ENCODE data around the gene OXGR1. TPM values are rescaled to one million over a fixed set of nuclear protein-coding genes. Genes with fewer than 3 reads are reported as not detected.

OXGR1 gene
- total RNA-seq, 4 donors from 2014 or later: 1.2 to 1.3 TPM; not detected in 2

GRCh38 chr13:96952595-96952994 lies 41.7 kb downstream of the OXGR1 start:
- Histone ChIP-seq H3K4me3 (no peak overlapping the region), H3K27ac (no peak overlapping the region), H3K36me3 (no peaks in the 10 kb centered on the region), H3K4me1 (no peaks in the 10 kb centered on the region), H3K27me3 (no peaks in the 10 kb centered on the region), H3K9me3 (no peaks in the 10 kb centered on the region)
- TF ChIP-seq POLR2A (IDR thresholded peaks at IDR 0.05) (no peak), CTCF (IDR thresholded peaks at IDR 0.05) (no peak)
- DNase-seq: no peak

- no peaks in the 10 kb centered on the region for H3K4me1 ChIP-seq
- H3K27me3 ChIP-seq: no peaks in the 10 kb centered on the region
- DNase-seq: no peak
- no peaks in the 10 kb centered on the region for H3K9me3 ChIP-seq
- no peak for TF ChIP-seq POLR2A (IDR thresholded peaks at IDR 0.05)
- no peak for TF ChIP-seq CTCF (IDR thresholded peaks at IDR 0.05)
- H3K4me3 ChIP-seq: no peak overlapping the region
- H3K27ac ChIP-seq: no peak overlapping the region
- no peaks in the 10 kb centered on the region for H3K36me3 ChIP-seq
These were observed 46.1 kb downstream of the OXGR1 start for GRCh38 chr13:96948127-96948526.

DNA sequence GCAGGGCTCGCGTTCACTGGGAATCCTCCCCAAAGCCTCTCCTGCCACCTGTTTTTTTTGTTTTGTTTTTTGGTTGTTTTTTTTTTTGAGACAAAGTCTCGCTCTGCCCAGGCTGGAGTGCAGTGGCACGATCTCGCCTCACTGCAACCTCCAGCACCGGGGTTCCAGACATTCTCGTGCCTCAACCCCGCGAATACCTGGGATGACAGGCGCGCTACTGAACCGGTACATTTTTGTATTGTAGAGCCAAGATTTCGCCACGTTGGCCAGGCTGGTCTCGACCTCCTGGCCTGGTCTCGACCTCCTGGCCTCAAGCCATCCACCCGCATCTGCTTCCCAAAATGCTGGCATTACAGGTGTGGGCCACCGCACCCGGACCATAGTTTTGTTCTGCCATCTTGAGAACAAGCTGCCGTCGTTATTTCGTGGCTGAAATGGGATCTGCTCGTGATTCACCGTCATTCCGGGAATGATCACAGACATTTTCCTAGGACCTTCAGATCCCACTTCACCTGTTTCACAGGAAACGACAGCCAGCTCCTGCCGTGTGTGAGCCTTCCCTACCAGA lies 46.8 kb downstream of the OXGR1 start:
- no peaks in the 10 kb centered on the region for H3K36me3 ChIP-seq
- no peaks in the 10 kb centered on the region for H3K9me3 ChIP-seq
- no peaks in the 10 kb centered on the region for H3K4me1 ChIP-seq
- TF ChIP-seq POLR2A (IDR thresholded peaks at IDR 0.05) (no peak), CTCF (IDR thresholded peaks at IDR 0.05) (no peak)
- no peak overlapping the region for H3K27ac ChIP-seq
- no peak for DNase-seq
- H3K4me3 ChIP-seq: no peak overlapping the region
- no peaks in the 10 kb centered on the region for H3K27me3 ChIP-seq

DNA sequence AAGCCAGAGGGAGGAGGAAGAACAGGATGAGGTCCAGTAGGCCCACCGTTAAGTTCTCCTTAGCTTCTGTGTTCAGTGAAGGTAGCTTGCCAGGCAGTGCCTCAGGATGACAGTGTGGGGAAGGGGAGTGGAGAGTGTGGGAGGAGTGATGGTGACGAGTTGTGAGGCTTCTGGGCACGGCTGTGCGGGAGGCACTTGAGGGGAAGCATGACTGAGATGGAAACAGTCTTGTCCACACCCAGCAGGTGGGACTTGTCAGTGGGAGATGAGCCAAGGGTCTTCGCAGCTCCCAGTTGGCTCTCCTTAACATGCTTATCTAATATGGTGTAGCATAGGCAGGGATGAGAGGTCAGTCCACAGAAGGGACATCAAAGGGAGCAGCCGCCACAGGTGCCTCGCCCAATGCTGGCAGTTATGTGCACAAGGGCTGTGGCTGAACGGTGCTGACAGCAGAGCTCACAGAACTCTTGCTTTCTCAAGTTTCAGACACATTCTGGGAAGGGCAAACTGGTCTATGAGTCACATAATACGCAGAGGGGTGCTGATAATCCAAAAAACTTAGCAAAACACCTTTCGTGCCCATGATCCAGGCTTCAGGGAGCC lies 47.5 kb downstream of the OXGR1 start:
- Histone ChIP-seq H3K9me3 (no peaks in the 10 kb centered on the region), H3K36me3 (no peaks in the 10 kb centered on the region), H3K4me3 (no peak overlapping the region), H3K4me1 (no peaks in the 10 kb centered on the region), H3K27me3 (no peaks in the 10 kb centered on the region), H3K27ac (no peak overlapping the region)
- peak in 2 of 3 donors; percentile 49 to 55 for DNase-seq
- TF ChIP-seq CTCF (IDR thresholded peaks at IDR 0.05): no peak
- TF ChIP-seq POLR2A (IDR thresholded peaks at IDR 0.05): no peak

GRCh38 chr13:96940961-96941360 lies 53.3 kb downstream of the OXGR1 start:
- no peaks in the 10 kb centered on the region for H3K36me3 ChIP-seq
- no peak overlapping the region for H3K27ac ChIP-seq
- no peaks in the 10 kb centered on the region for H3K9me3 ChIP-seq
- TF ChIP-seq CTCF (IDR thresholded peaks at IDR 0.05) (no peak), POLR2A (IDR thresholded peaks at IDR 0.05) (no peak)
- H3K27me3 ChIP-seq: no peaks in the 10 kb centered on the region
- H3K4me1 ChIP-seq: no peaks in the 10 kb centered on the region
- H3K4me3 ChIP-seq: no peak overlapping the region
- no peak for DNase-seq

Measured in Peyer's patch (tissue), 4 donors.